SK-N-SH treated with all-trans-retinoic acid at 6 μM for 48 hours (cell line): ENCODE data around the gene FCN2.

ENCODE experiments used
- ATAC-seq: fragments of 200-7000 bp; cut with Tn5 transposase; 3 replicates; pipeline ENCODE4 v1.9.1; 2020; ENCODE audit warnings: mild to moderate bottlenecking, moderate library complexity
- ARNTL ChIP-seq: fragments of 450-650 bp; formaldehyde crosslinking; IDR thresholded peaks from 2 replicates; pipeline ENCODE4 v1.5.0; 2020; ENCODE audit warnings: low read depth, mild to moderate bottlenecking, moderate library complexity, borderline replicate concordance
- BACH2 ChIP-seq: fragments of 250-450 bp; sonication (Bioruptor Pico); IDR thresholded peaks from 2 replicates; pipeline ENCODE4 v1.9.0; 2021; ENCODE audit warnings: mild to moderate bottlenecking, borderline replicate concordance
- ESRRG ChIP-seq: fragments of 250-450 bp; sonication (Bioruptor Pico); IDR thresholded peaks from 2 replicates; pipeline ENCODE4 v1.6.1; 2021; ENCODE audit warnings: mild to moderate bottlenecking
- GLIS3 ChIP-seq: fragments of 250-450 bp; sonication (Bioruptor Pico); IDR thresholded peaks from 2 replicates; pipeline ENCODE4 v1.5.0; 2020; ENCODE audit warnings: mild to moderate bottlenecking, moderate library complexity
- ISL1 ChIP-seq: fragments of 250-450 bp; sonication (Bioruptor Pico); IDR thresholded peaks from 2 replicates; pipeline ENCODE4 v2.1.2; 2022; ENCODE audit warnings: mild to moderate bottlenecking, moderate library complexity
- OSR1 ChIP-seq: fragments of 250-450 bp; sonication (Bioruptor Pico); IDR thresholded peaks from 2 replicates; pipeline ENCODE4 v1.8.0; 2022; ENCODE audit warnings: moderate library complexity, mild to moderate bottlenecking, inconsistent platforms
- PATZ1 ChIP-seq: fragments of 250-450 bp; sonication (Bioruptor Pico); IDR thresholded peaks from 2 replicates; pipeline ENCODE4 v1.8.0; 2020; ENCODE audit warnings: mild to moderate bottlenecking, moderate library complexity, borderline replicate concordance
- POU6F1 ChIP-seq: fragments of 250-450 bp; sonication (Bioruptor Pico); IDR thresholded peaks from 2 replicates; pipeline ENCODE4 v1.8.0; 2021; ENCODE audit warnings: low read depth, mild to moderate bottlenecking, moderate library complexity, borderline replicate concordance
- RARB ChIP-seq: fragments of 250-450 bp; sonication (Bioruptor Pico); IDR thresholded peaks from 2 replicates; pipeline ENCODE4 v1.8.0; 2021; ENCODE audit warnings: mild to moderate bottlenecking, moderate library complexity
- SNAI2 ChIP-seq: fragments of 250-450 bp; sonication (Bioruptor Pico); IDR thresholded peaks from 2 replicates; pipeline ENCODE4 v1.5.0; 2020; ENCODE audit warnings: mild to moderate bottlenecking, moderate library complexity
- TCF4 ChIP-seq: fragments of 250-450 bp; sonication (Bioruptor Pico); IDR thresholded peaks from 2 replicates; pipeline ENCODE4 v1.8.0; 2021; ENCODE audit warnings: mild to moderate bottlenecking, moderate library complexity, borderline replicate concordance
- TOX ChIP-seq: fragments of 250-450 bp; sonication (Bioruptor Pico); IDR thresholded peaks from 2 replicates; pipeline ENCODE4 v1.8.0; 2021; ENCODE audit warnings: mild to moderate bottlenecking, moderate library complexity, borderline replicate concordance
- ZC3H10 ChIP-seq: fragments of 250-450 bp; sonication (Bioruptor Pico); IDR thresholded peaks from 2 replicates; pipeline ENCODE4 v1.5.1; 2021; ENCODE audit warnings: mild to moderate bottlenecking, moderate library complexity
- ZFP3 ChIP-seq: fragments of 250-450 bp; sonication (Bioruptor Pico); IDR thresholded peaks from 2 replicates; pipeline ENCODE4 v1.5.0; 2020; ENCODE audit warnings: mild to moderate bottlenecking, moderate library complexity
- ZFP30 ChIP-seq: fragments of 450-650 bp; formaldehyde crosslinking; IDR thresholded peaks from 2 replicates; pipeline ENCODE4 v1.5.0; 2022; ENCODE audit warnings: mild to moderate bottlenecking, moderate library complexity
- ZNF565 ChIP-seq: fragments of 450-650 bp; formaldehyde crosslinking; conservative IDR thresholded peaks from 2 replicates; pipeline ENCODE4 v1.5.0; 2020; ENCODE audit warnings: low read depth, mild to moderate bottlenecking, moderate library complexity
- ZNF70 ChIP-seq: fragments of 450-650 bp; formaldehyde crosslinking; IDR thresholded peaks from 2 replicates; pipeline ENCODE4 v1.5.0; 2020; ENCODE audit warnings: mild to moderate bottlenecking, moderate library complexity
- ZNF8 ChIP-seq: fragments of 450-650 bp; formaldehyde crosslinking; IDR thresholded peaks from 2 replicates; pipeline ENCODE4 v1.5.0; 2020; ENCODE audit warnings: mild to moderate bottlenecking, moderate library complexity
- TF ChIP-seq, protein P1 (sequence below): fragments of 250-450 bp; sonication (Bioruptor Pico); IDR thresholded peaks from 2 replicates; pipeline ENCODE4 v1.5.1; 2021; ENCODE audit warnings: mild to moderate bottlenecking, moderate library complexity
- TF ChIP-seq, protein P2 (sequence below): fragments of 250-450 bp; sonication (Bioruptor Pico); IDR thresholded peaks from 2 replicates; pipeline ENCODE4 v1.5.0; 2020; ENCODE audit warnings: mild to moderate bottlenecking, moderate library complexity

FCN2 gene

GRCh38 chr9:134891713-134892112 lies 11.1 kb downstream of the FCN2 start:
- TF ChIP-seq ZC3H10: no peak
- no peak for ATAC-seq

DNA sequence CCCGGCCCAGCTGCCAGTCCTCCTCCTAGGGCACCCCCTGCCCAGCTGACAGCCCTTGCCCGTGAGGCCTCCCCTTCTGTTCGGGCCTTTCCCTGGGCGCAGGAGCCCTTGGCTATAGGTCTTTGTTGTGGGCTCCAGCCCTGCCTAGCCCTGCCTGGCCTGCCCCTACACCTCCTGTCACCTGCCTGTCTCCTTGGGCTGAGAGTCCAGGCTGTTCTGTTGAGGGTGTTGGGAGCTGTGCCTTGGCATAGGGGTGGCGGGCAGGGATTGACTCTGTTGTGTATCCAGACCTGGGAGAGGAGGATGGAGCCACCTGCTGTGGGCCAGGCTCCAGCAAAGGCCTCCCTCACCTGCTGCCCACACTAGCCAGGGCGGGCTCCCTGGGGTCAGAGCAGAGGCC lies 11.6 kb downstream of the FCN2 start:
- TF ChIP-seq, protein P1, sequence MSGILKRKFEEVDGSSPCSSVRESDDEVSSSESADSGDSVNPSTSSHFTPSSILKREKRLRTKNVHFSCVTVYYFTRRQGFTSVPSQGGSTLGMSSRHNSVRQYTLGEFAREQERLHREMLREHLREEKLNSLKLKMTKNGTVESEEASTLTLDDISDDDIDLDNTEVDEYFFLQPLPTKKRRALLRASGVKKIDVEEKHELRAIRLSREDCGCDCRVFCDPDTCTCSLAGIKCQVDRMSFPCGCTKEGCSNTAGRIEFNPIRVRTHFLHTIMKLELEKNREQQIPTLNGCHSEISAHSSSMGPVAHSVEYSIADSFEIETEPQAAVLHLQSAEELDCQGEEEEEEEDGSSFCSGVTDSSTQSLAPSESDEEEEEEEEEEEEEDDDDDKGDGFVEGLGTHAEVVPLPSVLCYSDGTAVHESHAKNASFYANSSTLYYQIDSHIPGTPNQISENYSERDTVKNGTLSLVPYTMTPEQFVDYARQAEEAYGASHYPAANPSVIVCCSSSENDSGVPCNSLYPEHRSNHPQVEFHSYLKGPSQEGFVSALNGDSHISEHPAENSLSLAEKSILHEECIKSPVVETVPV: no peak
- TF ChIP-seq ZNF70 (no peak), ZFP3 (CRISPR knock-in tag) (no peak), ARNTL (no peak), ISL1 (CRISPR knock-in tag) (no peak), TCF4 (CRISPR knock-in tag) (no peak), ZNF8 (CRISPR knock-in tag) (no peak), ZFP30 (CRISPR knock-in tag) (no peak)
- TF ChIP-seq, all 23 proteins: peak for 0
- ATAC-seq: no peak

DNA sequence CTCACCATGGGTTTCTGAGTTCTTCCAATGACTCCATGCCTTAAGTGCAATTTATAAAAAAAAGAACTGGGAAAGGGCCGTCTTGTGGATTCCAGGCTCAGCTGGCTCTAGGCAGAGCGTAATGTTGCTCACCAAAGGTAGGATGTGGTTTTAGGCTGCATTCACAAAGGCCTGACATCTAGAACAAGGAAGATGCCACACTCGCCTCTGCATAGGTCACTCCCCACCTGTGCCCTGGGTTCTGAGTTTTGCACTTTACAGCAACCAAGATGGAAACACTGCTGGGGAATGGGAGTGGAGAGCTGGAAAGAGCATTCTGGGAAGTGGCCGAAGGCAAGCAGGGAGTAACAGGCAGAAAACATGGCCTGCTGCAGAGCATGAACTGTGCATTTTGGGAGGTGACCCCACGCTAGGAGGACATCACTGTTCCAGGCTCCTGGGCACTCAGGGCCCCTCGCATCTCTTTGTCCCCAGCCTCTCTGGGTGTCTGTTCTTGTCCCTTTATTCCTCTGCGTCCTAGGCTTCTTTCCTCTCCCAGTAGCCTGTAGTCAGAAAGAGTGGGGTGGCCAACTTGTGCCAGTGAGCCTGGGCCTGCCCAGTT lies 12.3 kb downstream of the FCN2 start:
- TF ChIP-seq OSR1 (CRISPR knock-in tag) (no peak), ZNF70 (no peak), BACH2 (CRISPR knock-in tag) (no peak), ESRRG (no peak), RARB (CRISPR knock-in tag) (no peak), ZNF565 (CRISPR knock-in tag) (no peak), ZFP30 (CRISPR knock-in tag) (no peak), ISL1 (CRISPR knock-in tag) (no peak), ZNF8 (CRISPR knock-in tag) (no peak), POU6F1 (no peak), ARNTL (no peak), ZC3H10 (no peak), GLIS3 (no peak), PATZ1 (CRISPR knock-in tag) (no peak), TOX (CRISPR knock-in tag) (no peak), SNAI2 (CRISPR knock-in tag) (no peak)
- TF ChIP-seq, protein P2, sequence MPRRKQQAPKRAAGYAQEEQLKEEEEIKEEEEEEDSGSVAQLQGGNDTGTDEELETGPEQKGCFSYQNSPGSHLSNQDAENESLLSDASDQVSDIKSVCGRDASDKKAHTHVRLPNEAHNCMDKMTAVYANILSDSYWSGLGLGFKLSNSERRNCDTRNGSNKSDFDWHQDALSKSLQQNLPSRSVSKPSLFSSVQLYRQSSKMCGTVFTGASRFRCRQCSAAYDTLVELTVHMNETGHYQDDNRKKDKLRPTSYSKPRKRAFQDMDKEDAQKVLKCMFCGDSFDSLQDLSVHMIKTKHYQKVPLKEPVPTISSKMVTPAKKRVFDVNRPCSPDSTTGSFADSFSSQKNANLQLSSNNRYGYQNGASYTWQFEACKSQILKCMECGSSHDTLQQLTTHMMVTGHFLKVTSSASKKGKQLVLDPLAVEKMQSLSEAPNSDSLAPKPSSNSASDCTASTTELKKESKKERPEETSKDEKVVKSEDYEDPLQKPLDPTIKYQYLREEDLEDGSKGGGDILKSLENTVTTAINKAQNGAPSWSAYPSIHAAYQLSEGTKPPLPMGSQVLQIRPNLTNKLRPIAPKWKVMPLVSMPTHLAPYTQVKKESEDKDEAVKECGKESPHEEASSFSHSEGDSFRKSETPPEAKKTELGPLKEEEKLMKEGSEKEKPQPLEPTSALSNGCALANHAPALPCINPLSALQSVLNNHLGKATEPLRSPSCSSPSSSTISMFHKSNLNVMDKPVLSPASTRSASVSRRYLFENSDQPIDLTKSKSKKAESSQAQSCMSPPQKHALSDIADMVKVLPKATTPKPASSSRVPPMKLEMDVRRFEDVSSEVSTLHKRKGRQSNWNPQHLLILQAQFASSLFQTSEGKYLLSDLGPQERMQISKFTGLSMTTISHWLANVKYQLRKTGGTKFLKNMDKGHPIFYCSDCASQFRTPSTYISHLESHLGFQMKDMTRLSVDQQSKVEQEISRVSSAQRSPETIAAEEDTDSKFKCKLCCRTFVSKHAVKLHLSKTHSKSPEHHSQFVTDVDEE (CRISPR knock-in tag): no peak
- TF ChIP-seq, protein P1: no peak
- no peak for ATAC-seq
